Lung (tissue), 12 donors: ENCODE results near the gene DESI1. TPM values are rescaled to one million over a fixed set of nuclear protein-coding genes. Genes with fewer than 3 reads are reported as not detected.
A peak's percentile ranks its signal among the peaks of the same experiment; 100 is the strongest.

Experiments
- ATAC-seq: fragments of 200-7000 bp; cut with Tn5 transposase; one replicate; pipeline ENCODE4 v1.9.1; 2020; ENCODE audit warnings: moderate number of reproducible peaks; ENCODE audit not compliant: insufficient read depth, low FRiP score
- DNase-seq, 3 donors: peaks; one replicate each; pipeline ENCODE4 v3.0.0-alpha.2; 2013 to 2017
- H3K27ac ChIP-seq, 2 donors: one replicate each; pipeline ENCODE4 v1.5.1; 2013; ENCODE audit warnings: mild to moderate bottlenecking in 2 of 2, moderate library complexity in 2 of 2, control low read depth in 1 of 2, inconsistent platforms in 1 of 2, low read depth in 1 of 2, low read length in 1 of 2
- H3K27me3 ChIP-seq, 3 donors: one replicate each; pipeline ENCODE4 v1.5.1; 2013; ENCODE audit warnings: low read length in 2 of 3; ENCODE audit not compliant: control insufficient read depth in 3 of 3, insufficient read depth in 3 of 3
- H3K36me3 ChIP-seq, 4 donors: one replicate each; pipeline ENCODE4 v1.5.1; 2013; ENCODE audit warnings: low read length in 4 of 4, mild to moderate bottlenecking in 1 of 4, moderate library complexity in 1 of 4; ENCODE audit not compliant: control insufficient read depth in 4 of 4, insufficient read depth in 4 of 4
- H3K4me1 ChIP-seq, 5 donors: one replicate each; pipeline ENCODE4 v1.5.1; 2013; ENCODE audit warnings: low read length in 5 of 5, mild to moderate bottlenecking in 2 of 5, moderate library complexity in 1 of 5; ENCODE audit not compliant: control insufficient read depth in 5 of 5, insufficient read depth in 5 of 5
- H3K4me3 ChIP-seq: one replicate; pipeline ENCODE4 v1.5.1; 2013; ENCODE audit warnings: mild to moderate bottlenecking, control low read depth, moderate library complexity
- H3K9ac ChIP-seq, 2 donors: one replicate each; pipeline ENCODE4 v1.5.1; 2013; ENCODE audit warnings: low read length in 2 of 2, control low read depth in 1 of 2; ENCODE audit not compliant: insufficient read depth in 1 of 2
- H3K9me3 ChIP-seq, 4 donors: one replicate each; pipeline ENCODE4 v1.5.1; 2013; ENCODE audit warnings: low read length in 3 of 4, mild to moderate bottlenecking in 1 of 4, moderate library complexity in 1 of 4; ENCODE audit not compliant: control insufficient read depth in 4 of 4, insufficient read depth in 3 of 4
- WGBS, 2 donors: extraction: QIAGEN DNeasy Blood & Tissue Kit; methylation state at CpG; one replicate each; pipeline ENCODE4 v1.1.7; 2013; 5-methylcytosine and 5-hydroxymethylcytosine counted together
- polyA plus RNA-seq, 2 donors: library from polyadenylated mRNA; stranded (reverse); fragments of 200-250 nt; gene quantifications; one replicate each; pipeline ENCODE4 v1.2.1, GENCODE V29; 2013
- total RNA-seq, 2 donors: library from RNA; depleted of rRNA in 1 of 2; stranded (reverse); fragments of >200 nt in 1 of 2; gene quantifications; one replicate each; pipeline ENCODE4 v1.2.1, GENCODE V29; 2014 to 2021
- TF ChIP-seq, protein P1 (sequence below): IDR thresholded peaks from 2 replicates; pipeline ENCODE4 v1.5.1; 2012; ENCODE audit warnings: mild to moderate bottlenecking; ENCODE audit errors: control extremely low read depth, extremely low read depth
- donor health status: control.
- donor health status: control.
- donor health status: Bipolar disorder and iron deficiency.
- donor health status: healthy.
- donor health status: DM: yes; HTN: yes; CAD: no.

Gene DESI1
- total and polyA plus RNA-seq, 4 donors: 13.6 to 42.7 (median 30.6) TPM

DNA sequence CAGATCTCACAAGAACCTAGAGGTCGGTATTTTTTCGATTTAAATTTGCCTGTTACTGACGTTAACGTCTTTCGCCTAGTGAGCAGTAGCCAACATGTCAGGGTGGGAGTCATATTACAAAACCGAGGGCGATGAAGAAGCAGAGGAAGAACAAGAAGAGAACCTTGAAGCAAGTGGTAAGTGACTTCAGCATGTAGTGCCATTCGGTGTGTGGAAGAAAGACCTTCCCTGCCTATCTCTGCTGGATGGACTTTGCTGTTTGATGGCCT, 1.0 kb upstream of the DESI1 start:
- no peaks in the 10 kb centered on the region for H3K9me3 ChIP-seq

GRCh38 chr22:41621099-41621910, 462 bp upstream of the DESI1 start, which contains the start of gene XRCC6:
TSS of gene XRCC6 (plus strand) at chr22:41621295. CDS start at chr22:41622005, 710 bp downstream.
- H3K27ac ChIP-seq: peak within 1 kb of the TSS; percentile 92 to 94
- peaks cover 4 to 21% (median 8%) of the 10 kb centered on the region in 5 donors for H3K4me1 ChIP-seq
- peaks cover 0 to 23% (median 9%) of the 10 kb centered on the region in 4 donors for H3K36me3 ChIP-seq
- 0 to 1% methylated on average over 70 of the region's 70 CpGs for WGBS, 2 donors
- TF ChIP-seq, protein P1, sequence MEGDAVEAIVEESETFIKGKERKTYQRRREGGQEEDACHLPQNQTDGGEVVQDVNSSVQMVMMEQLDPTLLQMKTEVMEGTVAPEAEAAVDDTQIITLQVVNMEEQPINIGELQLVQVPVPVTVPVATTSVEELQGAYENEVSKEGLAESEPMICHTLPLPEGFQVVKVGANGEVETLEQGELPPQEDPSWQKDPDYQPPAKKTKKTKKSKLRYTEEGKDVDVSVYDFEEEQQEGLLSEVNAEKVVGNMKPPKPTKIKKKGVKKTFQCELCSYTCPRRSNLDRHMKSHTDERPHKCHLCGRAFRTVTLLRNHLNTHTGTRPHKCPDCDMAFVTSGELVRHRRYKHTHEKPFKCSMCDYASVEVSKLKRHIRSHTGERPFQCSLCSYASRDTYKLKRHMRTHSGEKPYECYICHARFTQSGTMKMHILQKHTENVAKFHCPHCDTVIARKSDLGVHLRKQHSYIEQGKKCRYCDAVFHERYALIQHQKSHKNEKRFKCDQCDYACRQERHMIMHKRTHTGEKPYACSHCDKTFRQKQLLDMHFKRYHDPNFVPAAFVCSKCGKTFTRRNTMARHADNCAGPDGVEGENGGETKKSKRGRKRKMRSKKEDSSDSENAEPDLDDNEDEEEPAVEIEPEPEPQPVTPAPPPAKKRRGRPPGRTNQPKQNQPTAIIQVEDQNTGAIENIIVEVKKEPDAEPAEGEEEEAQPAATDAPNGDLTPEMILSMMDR: no peak
- H3K9me3 ChIP-seq: no peaks in the 10 kb centered on the region
- ATAC-seq (peak; percentile 95), DNase-seq (peak; percentile 100)
- H3K4me3 ChIP-seq: peak within 1 kb of the TSS; percentile 69
- no peaks in the 10 kb centered on the region for H3K27me3 ChIP-seq
- H3K9ac ChIP-seq: peak within 1 kb of the TSS; percentile 92

More for the DNA sequence above, 1.0 kb upstream of the DESI1 start:
- peaks cover 4 to 21% (median 8%) of the 10 kb centered on the region in 5 donors for H3K4me1 ChIP-seq
- DNase-seq (no peak), ATAC-seq (no peak)
- no peaks in the 10 kb centered on the region for H3K27me3 ChIP-seq
- WGBS, 2 donors: 5 to 6% methylated on average over 8 of the region's 8 CpGs
- TF ChIP-seq, protein P1: no peak
- H3K27ac ChIP-seq: peak overlapping the region; percentile 92 to 94
- peak overlapping the region; percentile 89 to 92 for H3K9ac ChIP-seq
- H3K4me3 ChIP-seq: peak overlapping the region; percentile 60
- H3K36me3 ChIP-seq: peaks cover 0 to 25% (median 10%) of the 10 kb centered on the region in 4 donors

GRCh38 chr22:41619979-41620588, 759 bp downstream of the DESI1 start:
- WGBS, 2 donors: 2% methylated on average over 24 of the region's 24 CpGs
- peak; percentile 18 to 28 (median 19) for DNase-seq
- Histone ChIP-seq H3K4me3 (peak overlapping the region; percentile 69), H3K27ac (peak overlapping the region; percentile 79 to 93), H3K9ac (peak overlapping the region; percentile 47 to 92), H3K4me1 (peaks cover 4 to 21% (median 8%) of the 10 kb centered on the region in 5 donors), H3K27me3 (no peaks in the 10 kb centered on the region), H3K9me3 (no peaks in the 10 kb centered on the region), H3K36me3 (peaks cover 0 to 13% (median 6%) of the 10 kb centered on the region in 4 donors)
- ATAC-seq: no peak
- TF ChIP-seq, protein P1: no peak
